ENCODE data around the gene NUB1. TPM values are rescaled to one million over a fixed set of nuclear protein-coding genes. Genes with fewer than 3 reads are reported as not detected.

NUB1 gene
- total RNA-seq, 1 experiment from 2014 or later: 48.5 TPM

GRCh38 chr7:151415375-151416105 lies 73.9 kb downstream of the NUB1 start:
- peaks cover 3 to 12% of the 10 kb centered on the region in 2 experiments; a peak in 4 of 5 replicates for H3K9me3 Mint-ChIP-seq
- H3K14ac ChIP-seq (ENCODE audit: insufficient read depth, low read length): no peak overlapping the region
- H4K8ac ChIP-seq (replicated peaks; ENCODE audit: insufficient read length, low read depth, low read length): no peak overlapping the region
- no peak overlapping the region for H3K23ac ChIP-seq (ENCODE audit: insufficient read length, low read depth, low read length)
- H3K27ac Mint-ChIP-seq: no peak overlapping the region
- no peak overlapping the region for H3K4me2 ChIP-seq (ENCODE audit: insufficient read depth, insufficient read length, low read length)
- no peak overlapping the region for H4K5ac ChIP-seq (ENCODE audit: insufficient read length, low read depth, low read length)
- no peak overlapping the region for H2AFZ ChIP-seq (ENCODE audit: low read length)
- no peaks in the 10 kb centered on the region for H4K20me1 ChIP-seq (ENCODE audit: control insufficient read depth, insufficient read depth, insufficient read length)
- H3K4me3 Mint-ChIP-seq: no peak overlapping the region
- TF ChIP-seq CTCF (conservative IDR thresholded peaks at IDR 0.05): no peak
- peaks cover 4% of the 10 kb centered on the region for H3K23me2 ChIP-seq (ENCODE audit: insufficient read length, low read depth, low read length, poor library complexity, severe bottlenecking)
- H3K79me2 ChIP-seq (ENCODE audit: insufficient read depth, low read length): no peaks in the 10 kb centered on the region
- H3K4me1 Mint-ChIP-seq: peaks cover 28 to 31% of the 10 kb centered on the region in 2 experiments
- no peak overlapping the region for H2BK15ac ChIP-seq (ENCODE audit: low read depth, low read length)
- WGBS (ENCODE audit: extremely low coverage, insufficient read length, low lambda C conversion rate): no CpG with 5 or more reads among the region's 3 CpGs
- H4K91ac ChIP-seq (ENCODE audit: insufficient read length, low read depth, low read length): no peak overlapping the region
- no peak overlapping the region for H2AK5ac ChIP-seq (ENCODE audit: insufficient read length, low read length)
- peaks cover 0 to 4% (median 0%) of the 10 kb centered on the region in 3 experiments; a peak in 1 of 7 replicates for H3K36me3 Mint-ChIP-seq (ENCODE audit: insufficient read depth in 1 of 3, low read depth in 3 of 3)
- H3K4ac ChIP-seq (ENCODE audit: low read depth, low read length): no peak overlapping the region
- H3K4me1 ChIP-seq (ENCODE audit: insufficient read depth, low read length): peaks cover 12% of the 10 kb centered on the region; the same call in 1 of the 2 replicates
- H3K56ac ChIP-seq (ENCODE audit: insufficient read length, low read depth, low read length): no peak overlapping the region
- no peak overlapping the region for H2BK5ac ChIP-seq (ENCODE audit: insufficient read length, low read length)
- H2BK20ac ChIP-seq (ENCODE audit: low read depth, low read length, poor library complexity, severe bottlenecking): no peak overlapping the region
- no peak overlapping the region for H3K18ac ChIP-seq (ENCODE audit: insufficient read length, low read depth, low read length)
- H3K27me3 Mint-ChIP-seq (ENCODE audit: low read depth): peaks cover 96% of the 10 kb centered on the region
- no peak overlapping the region for H2BK120ac ChIP-seq (ENCODE audit: low read depth, low read length, poor library complexity, severe bottlenecking)
- peaks cover 8% of the 10 kb centered on the region; the same call in 1 of the 2 replicates for H3K27me3 ChIP-seq (ENCODE audit: insufficient read depth, low read length)
- no peak for DNase-seq
- no peak overlapping the region for H2BK12ac ChIP-seq (ENCODE audit: insufficient read length, low read depth, low read length)
- H3K79me1 ChIP-seq (ENCODE audit: insufficient read depth, low read depth, low read length, poor library complexity, severe bottlenecking): no peaks in the 10 kb centered on the region
- H3K9me3 ChIP-seq (ENCODE audit: control insufficient read depth, low read depth, low read length): no peaks in the 10 kb centered on the region
- H3K9ac ChIP-seq (ENCODE audit: extremely low read depth, insufficient read length, low read length): no peak overlapping the region
- no peak overlapping the region for H3T11ph ChIP-seq (ENCODE audit: low read length)
- no peak overlapping the region for H3K27ac ChIP-seq (ENCODE audit: insufficient read length, low read depth, low read length)
